ENCODE results near the gene MRPS17. TPM values are rescaled to one million over a fixed set of nuclear protein-coding genes. Genes with fewer than 3 reads are reported as not detected.

Gene MRPS17
- total RNA-seq, 2 donors from 2014 or later = 5.8 to 11.6 TPM

DNA sequence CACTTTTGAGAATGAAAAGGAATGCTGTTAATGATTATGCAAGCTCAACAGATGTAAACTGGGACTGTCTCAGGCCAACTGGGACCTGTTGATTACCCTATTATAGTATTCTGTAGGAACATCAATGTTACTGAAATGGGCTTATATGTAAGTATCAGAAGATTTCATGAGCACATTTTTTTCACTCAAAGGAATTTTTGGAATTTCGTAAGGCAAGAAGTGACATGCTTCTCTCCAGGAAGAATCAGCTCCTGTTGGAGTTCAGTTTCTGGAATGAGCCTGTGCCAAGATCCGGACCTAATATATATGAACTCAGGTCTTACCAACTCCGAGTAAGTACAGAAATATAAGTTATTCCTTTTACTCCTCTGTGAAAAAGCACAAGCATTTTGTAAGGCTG, 31.9 kb downstream of the MRPS17 start:
- no peak overlapping the region for H3K27ac ChIP-seq
- DNase-seq (ENCODE audit: low spot score) = no peak
- intact Hi-C loops (cut with DNase I) = no loop called here
- 63% methylated on average over 3 of the region's 3 CpGs for WGBS
- no peak overlapping the region for H3K4me3 ChIP-seq
- no peaks in the 10 kb centered on the region for H3K36me3 ChIP-seq
- no peaks in the 10 kb centered on the region for H3K9me3 ChIP-seq
- TF ChIP-seq POLR2A (IDR thresholded peaks at IDR 0.05) = no peak
- no peak for TF ChIP-seq POLR2AphosphoS5 (IDR thresholded peaks at IDR 0.05)
- TF ChIP-seq, protein P1, sequence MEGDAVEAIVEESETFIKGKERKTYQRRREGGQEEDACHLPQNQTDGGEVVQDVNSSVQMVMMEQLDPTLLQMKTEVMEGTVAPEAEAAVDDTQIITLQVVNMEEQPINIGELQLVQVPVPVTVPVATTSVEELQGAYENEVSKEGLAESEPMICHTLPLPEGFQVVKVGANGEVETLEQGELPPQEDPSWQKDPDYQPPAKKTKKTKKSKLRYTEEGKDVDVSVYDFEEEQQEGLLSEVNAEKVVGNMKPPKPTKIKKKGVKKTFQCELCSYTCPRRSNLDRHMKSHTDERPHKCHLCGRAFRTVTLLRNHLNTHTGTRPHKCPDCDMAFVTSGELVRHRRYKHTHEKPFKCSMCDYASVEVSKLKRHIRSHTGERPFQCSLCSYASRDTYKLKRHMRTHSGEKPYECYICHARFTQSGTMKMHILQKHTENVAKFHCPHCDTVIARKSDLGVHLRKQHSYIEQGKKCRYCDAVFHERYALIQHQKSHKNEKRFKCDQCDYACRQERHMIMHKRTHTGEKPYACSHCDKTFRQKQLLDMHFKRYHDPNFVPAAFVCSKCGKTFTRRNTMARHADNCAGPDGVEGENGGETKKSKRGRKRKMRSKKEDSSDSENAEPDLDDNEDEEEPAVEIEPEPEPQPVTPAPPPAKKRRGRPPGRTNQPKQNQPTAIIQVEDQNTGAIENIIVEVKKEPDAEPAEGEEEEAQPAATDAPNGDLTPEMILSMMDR (IDR thresholded peaks at IDR 0.05) = no peak
- no peaks in the 10 kb centered on the region for H3K27me3 ChIP-seq (replicated peaks; ENCODE audit: insufficient read depth)
- no peaks in the 10 kb centered on the region for H3K4me1 ChIP-seq (replicated peaks)

DNA sequence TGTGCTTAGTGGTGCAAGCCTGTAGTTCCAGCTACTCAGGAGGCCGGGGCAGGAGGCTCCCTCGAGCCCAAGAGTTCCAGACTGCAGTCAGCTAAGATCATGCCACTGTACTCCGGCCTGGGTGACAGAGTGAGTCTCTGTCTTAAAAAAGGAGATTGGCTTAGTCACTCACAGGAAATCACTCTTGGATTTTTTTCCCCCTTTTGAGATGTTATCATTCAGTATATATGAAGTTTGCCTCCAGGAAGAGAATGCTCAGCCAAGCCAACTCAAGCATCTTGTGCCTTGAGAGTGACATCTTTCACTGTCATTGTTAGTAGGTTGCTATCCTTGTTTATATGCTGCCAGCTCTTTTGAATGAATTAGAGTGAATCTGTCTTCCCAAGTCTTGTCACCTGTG, 40.7 kb downstream of the MRPS17 start:
- no peaks in the 10 kb centered on the region for H3K9me3 ChIP-seq
- H3K4me1 ChIP-seq (replicated peaks) = no peaks in the 10 kb centered on the region
- H3K27ac ChIP-seq = no peak overlapping the region
- H3K36me3 ChIP-seq = no peaks in the 10 kb centered on the region
- no peak for DNase-seq (ENCODE audit: low spot score)
- intact Hi-C loops (cut with DNase I) = no loop called here
- H3K27me3 ChIP-seq (replicated peaks; ENCODE audit: insufficient read depth) = no peaks in the 10 kb centered on the region
- TF ChIP-seq POLR2AphosphoS5 (IDR thresholded peaks at IDR 0.05) = no peak
- TF ChIP-seq POLR2A (IDR thresholded peaks at IDR 0.05) = no peak
- TF ChIP-seq, protein P1 (IDR thresholded peaks at IDR 0.05) = no peak
- WGBS = 75% methylated on average over 3 of the region's 3 CpGs
- H3K4me3 ChIP-seq = no peak overlapping the region

DNA sequence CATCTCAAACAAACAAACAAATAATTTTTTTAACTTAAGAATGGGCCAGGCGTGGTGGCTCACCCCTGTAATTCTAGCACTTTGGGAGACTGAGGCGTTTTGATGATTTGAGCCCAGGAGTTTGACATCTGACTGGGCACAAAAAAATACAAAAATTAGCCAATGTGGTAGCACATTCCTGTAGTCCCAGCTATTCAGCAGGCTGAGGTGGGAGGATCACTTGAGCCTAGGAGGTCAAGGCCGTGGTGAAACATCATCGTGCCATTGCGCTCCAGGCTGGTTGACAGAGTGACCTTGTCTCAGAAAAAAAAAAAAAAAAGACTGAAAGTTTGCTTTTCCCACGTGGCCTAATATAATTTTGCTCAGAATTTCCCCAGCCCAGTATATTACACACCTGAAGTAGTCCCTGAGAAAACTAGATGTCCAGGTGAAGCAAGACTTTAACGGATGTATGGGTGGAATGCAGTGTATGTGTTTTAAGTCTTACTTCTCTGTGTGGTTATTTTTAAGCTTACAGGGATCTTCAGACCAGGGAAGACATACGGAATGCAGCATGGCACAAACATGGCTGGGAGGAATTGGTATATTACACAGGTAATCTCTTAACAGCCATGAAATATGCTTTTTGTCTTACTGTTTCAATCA, 45.3 kb downstream of the MRPS17 start:
- no peak for TF ChIP-seq POLR2A (IDR thresholded peaks at IDR 0.05)
- no peak for TF ChIP-seq POLR2AphosphoS5 (IDR thresholded peaks at IDR 0.05)
- TF ChIP-seq, protein P1 (IDR thresholded peaks at IDR 0.05) = no peak
- no peaks in the 10 kb centered on the region for H3K4me1 ChIP-seq (replicated peaks)
- no peak overlapping the region for H3K27ac ChIP-seq
- H3K36me3 ChIP-seq = no peaks in the 10 kb centered on the region
- intact Hi-C loops (cut with DNase I) = no loop called here
- DNase-seq (ENCODE audit: low spot score) = no peak
- 88% methylated on average over 8 of the region's 8 CpGs for WGBS
- H3K4me3 ChIP-seq = no peak overlapping the region
- H3K9me3 ChIP-seq = no peaks in the 10 kb centered on the region
- no peaks in the 10 kb centered on the region for H3K27me3 ChIP-seq (replicated peaks; ENCODE audit: insufficient read depth)

DNA sequence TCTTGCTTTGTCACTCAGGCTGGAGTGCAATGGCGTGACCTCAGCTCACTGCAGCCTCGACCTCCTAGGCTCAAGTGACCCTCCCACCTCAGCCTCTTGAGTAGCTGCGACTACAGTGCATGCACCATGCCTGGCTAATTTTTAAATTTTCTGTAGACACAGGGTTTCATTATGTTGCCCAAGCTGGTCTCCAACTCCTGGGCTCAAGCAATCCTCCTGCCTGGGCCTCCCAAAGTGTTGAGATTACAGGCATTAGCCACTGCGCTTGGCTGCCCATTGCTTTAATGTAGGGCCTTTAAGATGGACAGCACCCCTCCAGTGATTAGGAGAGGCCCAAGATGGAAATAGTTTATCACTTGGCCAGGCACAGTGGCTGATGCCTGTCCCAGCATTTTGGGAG, 52.1 kb downstream of the MRPS17 start:
- 97% methylated on average over 4 of the region's 4 CpGs for WGBS

More for the DNA sequence above, 52.1 kb downstream of the MRPS17 start:
- no peaks in the 10 kb centered on the region for H3K27me3 ChIP-seq (replicated peaks; ENCODE audit: insufficient read depth)
- H3K4me3 ChIP-seq = no peak overlapping the region
- TF ChIP-seq POLR2AphosphoS5 (IDR thresholded peaks at IDR 0.05) (no peak), POLR2A (IDR thresholded peaks at IDR 0.05) (no peak)
- TF ChIP-seq, protein P1 (IDR thresholded peaks at IDR 0.05) = no peak
- no peaks in the 10 kb centered on the region for H3K36me3 ChIP-seq
- H3K4me1 ChIP-seq (replicated peaks) = no peaks in the 10 kb centered on the region
- intact Hi-C loops (cut with DNase I) = loop anchor here (5.0 kb wide), 1 partner anchor 69 kb away; no protein-coding TSS in a partner anchor
- no peaks in the 10 kb centered on the region for H3K9me3 ChIP-seq
- H3K27ac ChIP-seq = no peak overlapping the region
- DNase-seq (ENCODE audit: low spot score) = no peak

Other genes starting within 250 kb of the MRPS17 start
- 10 to 100 TPM in 1 of 2 donors, not detected in 1; 26.2 TPM for gene SEPTIN14, start 89.1 kb upstream of the MRPS17 start, total RNA-seq
- 1 to 10 TPM; 7.7 to 8.2 TPM for gene ZNF713, start 64.4 kb upstream of the MRPS17 start, total RNA-seq
- 10 to 100 TPM; 83.3 to 84.0 TPM for gene NIPSNAP2, start 12.7 kb downstream of the MRPS17 start, total RNA-seq
- 10 to 100 TPM; 25.8 to 47.1 TPM for gene PSPH, start 99.6 kb downstream of the MRPS17 start, total RNA-seq
- 10 to 100 TPM; 60.0 to 64.3 TPM for gene CCT6A, start 99.9 kb downstream of the MRPS17 start, total RNA-seq
- 100 to 1,000 TPM; 152 to 210 TPM for gene SUMF2, start 112.4 kb downstream of the MRPS17 start, total RNA-seq
- 1 to 10 TPM in 1 of 2 donors, under 1 TPM in 1; 0.82 to 2.4 TPM for gene PHKG1, start 141.1 kb downstream of the MRPS17 start, total RNA-seq
- 100 to 1,000 TPM; 356 to 575 TPM for gene CHCHD2, start 154.6 kb downstream of the MRPS17 start, total RNA-seq
- gene NUPR2, start 164.5 kb downstream of the MRPS17 start, total RNA-seq = 10 to 100 TPM; 11.1 to 40.4 TPM